Natural killer cell (primary cell): ENCODE results near the gene KIF16B. TPM values are rescaled to one million over a fixed set of nuclear protein-coding genes. Genes with fewer than 3 reads are reported as not detected.

Experiments used
- ATAC-seq, 3 donors: fragments of 150-1000 bp in 2 of 3; fragments of 200-7000 bp in 1 of 3; cut with Tn5 transposase; 1 replicate in 1 of 3; 2 replicates in 2 of 3; pipeline ENCODE4 v1.10.0; 2021; ENCODE audit warnings: mild to moderate bottlenecking in 2 of 3, moderate library complexity in 2 of 3
- DNase-seq, 2 donors: peaks; one replicate each; pipeline versions ENCODE4 v3.0.0 to v3.0.0-alpha.2; 2013 to 2021; ENCODE audit warnings: mixed read lengths in 1 of 2
- H3K27ac ChIP-seq: one replicate; pipeline ENCODE4 v1.5.1; 2013; ENCODE audit warnings: mild to moderate bottlenecking, low read length
- H3K27me3 ChIP-seq: one replicate; pipeline ENCODE4 v1.6.1; 2013; ENCODE audit warnings: low read length; ENCODE audit not compliant: control insufficient read depth, insufficient read depth
- H3K36me3 ChIP-seq: one replicate; pipeline ENCODE4 v1.6.1; 2013; ENCODE audit warnings: low read length; ENCODE audit not compliant: control insufficient read depth, insufficient read depth
- H3K4me1 ChIP-seq: one replicate; pipeline ENCODE4 v1.6.1; 2013; ENCODE audit warnings: low read length; ENCODE audit not compliant: control insufficient read depth, insufficient read depth
- H3K4me3 ChIP-seq: one replicate; pipeline ENCODE4 v1.5.1; 2013; ENCODE audit warnings: low read length
- H3K9me3 ChIP-seq: one replicate; pipeline ENCODE4 v1.6.1; 2013; ENCODE audit warnings: low read length; ENCODE audit not compliant: control insufficient read depth, insufficient read depth
- H3K27ac Mint-ChIP-seq, 2 donors: one replicate each; pipeline ENCODE4 v1.8.0; 2022; ENCODE audit warnings: mild to moderate bottlenecking in 2 of 2, mixed read lengths in 2 of 2, moderate library complexity in 1 of 2
- H3K27me3 Mint-ChIP-seq, 2 donors: one replicate each; pipeline ENCODE4 v1.8.0; 2022; ENCODE audit warnings: low read depth in 2 of 2, mixed read lengths in 2 of 2
- H3K36me3 Mint-ChIP-seq: one replicate; pipeline ENCODE4 v1.8.0; 2022; ENCODE audit warnings: mixed read lengths
- H3K4me1 Mint-ChIP-seq, 2 donors: one replicate each; pipeline ENCODE4 v1.8.0; 2022; ENCODE audit warnings: mixed read lengths in 2 of 2
- H3K4me3 Mint-ChIP-seq: one replicate; pipeline ENCODE4 v1.8.0; 2022; ENCODE audit warnings: mild to moderate bottlenecking, moderate library complexity, mixed read lengths
- H3K9me3 Mint-ChIP-seq, 2 donors: one replicate each; pipeline ENCODE4 v1.8.0; 2022; ENCODE audit warnings: mixed read lengths in 2 of 2
- WGBS: methylation state at CpG from one replicate; pipeline ENCODE4 v1.1.7; 2013; ENCODE audit warnings: missing lambda C conversion rate; ENCODE audit not compliant: insufficient coverage; 5-methylcytosine and 5-hydroxymethylcytosine counted together
- intact Hi-C: fragments of 100-400 bp; cut with micrococcal nuclease; formaldehyde crosslinking; loops from one replicate; pipeline ENCODE4 v1.14.2; 2022
- total RNA-seq, 4 donors: library from RNA; stranded (reverse); fragments of 120-200 nt in 1 of 4; gene quantifications; one replicate each; pipeline versions ENCODE4 v1.2.3 to v1.2.4, GENCODE V29; 2013 to 2022
- TF ChIP-seq, protein P1 (sequence below): fragments of 200-600 bp; IDR thresholded peaks from one replicate; pipeline ENCODE4 v1.8.0; 2022; ENCODE audit warnings: antibody characterized with exemption

The KIF16B gene
- total RNA-seq, 3 donors from 2014 or later (not counting 1 experiment from before 2014, with no cell fraction given): 3.9 to 11.8 (median 9.2) TPM

DNA sequence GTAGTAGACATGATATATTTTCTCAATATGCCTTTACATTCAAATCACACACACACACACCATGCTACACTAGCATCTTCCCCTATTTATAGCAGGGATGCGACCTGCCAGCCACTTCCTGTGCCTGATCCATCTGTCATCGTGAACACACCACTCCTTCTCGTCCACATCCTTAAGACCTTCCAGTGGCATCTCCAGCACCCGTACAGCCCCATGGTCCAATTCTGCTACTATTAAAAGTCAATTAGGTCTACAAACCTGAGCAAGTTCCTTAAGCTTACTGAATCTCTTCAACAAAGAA, 54.5 kb downstream of the KIF16B start:
- Histone ChIP-seq H3K4me1 (no peaks in the 10 kb centered on the region), H3K27me3 (no peaks in the 10 kb centered on the region), H3K9me3 (no peaks in the 10 kb centered on the region), H3K36me3 (no peaks in the 10 kb centered on the region), H3K27ac (no peak overlapping the region), H3K4me3 (no peak overlapping the region)
- no peaks in the 10 kb centered on the region for H3K9me3 Mint-ChIP-seq
- H3K27ac Mint-ChIP-seq: no peak overlapping the region
- no peak overlapping the region for H3K4me3 Mint-ChIP-seq
- 40% methylated on average over 4 of the region's 4 CpGs for WGBS
- no peaks in the 10 kb centered on the region for H3K27me3 Mint-ChIP-seq
- no peaks in the 10 kb centered on the region for H3K36me3 Mint-ChIP-seq
- TF ChIP-seq, protein P1, sequence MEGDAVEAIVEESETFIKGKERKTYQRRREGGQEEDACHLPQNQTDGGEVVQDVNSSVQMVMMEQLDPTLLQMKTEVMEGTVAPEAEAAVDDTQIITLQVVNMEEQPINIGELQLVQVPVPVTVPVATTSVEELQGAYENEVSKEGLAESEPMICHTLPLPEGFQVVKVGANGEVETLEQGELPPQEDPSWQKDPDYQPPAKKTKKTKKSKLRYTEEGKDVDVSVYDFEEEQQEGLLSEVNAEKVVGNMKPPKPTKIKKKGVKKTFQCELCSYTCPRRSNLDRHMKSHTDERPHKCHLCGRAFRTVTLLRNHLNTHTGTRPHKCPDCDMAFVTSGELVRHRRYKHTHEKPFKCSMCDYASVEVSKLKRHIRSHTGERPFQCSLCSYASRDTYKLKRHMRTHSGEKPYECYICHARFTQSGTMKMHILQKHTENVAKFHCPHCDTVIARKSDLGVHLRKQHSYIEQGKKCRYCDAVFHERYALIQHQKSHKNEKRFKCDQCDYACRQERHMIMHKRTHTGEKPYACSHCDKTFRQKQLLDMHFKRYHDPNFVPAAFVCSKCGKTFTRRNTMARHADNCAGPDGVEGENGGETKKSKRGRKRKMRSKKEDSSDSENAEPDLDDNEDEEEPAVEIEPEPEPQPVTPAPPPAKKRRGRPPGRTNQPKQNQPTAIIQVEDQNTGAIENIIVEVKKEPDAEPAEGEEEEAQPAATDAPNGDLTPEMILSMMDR: no peak
- DNase-seq: no peak
- no peak for ATAC-seq
- intact Hi-C loops: loop anchor here (5.0 kb wide), 1 partner anchor 244 kb away; no protein-coding TSS in a partner anchor
- peaks cover 0 to 9% of the 10 kb centered on the region in 2 donors for H3K4me1 Mint-ChIP-seq

DNA sequence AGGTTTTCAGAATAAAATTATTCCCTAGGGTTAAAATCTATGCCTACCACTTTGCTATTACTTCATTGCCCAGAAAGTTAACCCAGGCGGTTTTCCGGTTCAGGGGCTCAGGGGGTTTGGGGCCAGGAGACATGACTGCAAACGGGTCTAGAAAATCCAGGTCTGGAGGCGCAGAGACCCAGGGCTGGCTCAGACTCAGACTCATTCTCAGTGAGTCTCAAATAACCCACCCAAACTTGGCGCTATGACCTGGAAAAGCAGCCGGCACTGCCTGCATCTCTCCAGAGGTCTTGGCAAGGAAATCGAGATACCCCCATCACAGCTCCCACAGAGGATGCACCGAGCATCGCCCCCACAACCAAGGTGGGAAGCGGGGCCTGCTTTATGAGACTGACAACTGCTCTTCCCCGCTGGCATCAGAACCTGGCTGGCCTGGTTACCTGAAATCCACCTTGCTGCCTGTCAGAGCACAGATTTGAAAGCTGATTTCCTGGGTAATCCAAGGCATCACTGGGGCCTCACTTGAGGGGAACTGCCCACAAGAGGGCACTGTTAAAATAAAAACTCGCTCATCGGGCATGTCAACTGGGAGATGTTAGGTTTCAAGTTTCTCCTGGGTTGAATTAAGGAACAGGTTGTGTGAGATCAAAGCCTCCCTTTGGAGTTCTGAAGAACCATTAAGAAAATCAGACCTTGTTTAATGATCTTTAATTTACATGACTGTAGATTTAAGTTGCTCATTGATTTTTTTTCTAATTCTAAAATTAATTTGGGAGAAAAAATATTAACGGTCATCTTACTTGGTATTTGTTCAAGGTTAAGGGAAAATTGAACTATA, 55.1 kb downstream of the KIF16B start:
- WGBS: 94% methylated on average over 13 of the region's 14 CpGs

DNA sequence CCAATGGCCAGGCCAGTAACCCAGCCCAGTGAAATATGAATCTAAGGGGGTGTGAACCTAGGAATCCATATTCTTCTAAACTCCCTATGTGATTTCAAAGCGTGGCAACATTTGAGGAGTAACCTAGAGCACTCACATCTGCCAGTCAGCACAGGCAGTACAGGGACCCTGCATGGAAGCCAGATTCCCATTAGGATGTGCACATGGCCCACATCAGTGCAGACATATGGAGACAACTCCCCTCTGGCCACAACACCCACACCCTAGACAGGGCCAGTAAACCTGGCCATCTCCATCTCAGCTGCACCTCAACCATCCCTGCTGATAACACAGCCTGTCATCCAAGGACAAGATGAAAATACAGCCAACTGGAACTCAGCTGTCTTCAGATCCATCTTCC, 56.5 kb downstream of the KIF16B start:
- Histone ChIP-seq H3K36me3 (no peaks in the 10 kb centered on the region), H3K4me1 (no peaks in the 10 kb centered on the region), H3K27ac (no peak overlapping the region), H3K9me3 (no peaks in the 10 kb centered on the region), H3K27me3 (no peaks in the 10 kb centered on the region), H3K4me3 (no peak overlapping the region)
- 83% methylated on average over 1 of the region's 1 CpG for WGBS
- Mint-ChIP-seq H3K27me3 (no peaks in the 10 kb centered on the region), H3K9me3 (no peaks in the 10 kb centered on the region), H3K27ac (no peak overlapping the region), H3K4me1 (peaks cover 0 to 9% of the 10 kb centered on the region in 2 donors), H3K36me3 (no peaks in the 10 kb centered on the region), H3K4me3 (no peak overlapping the region)
- ATAC-seq (no peak), DNase-seq (no peak)
- intact Hi-C loops: loop anchor here (5.0 kb wide), 1 partner anchor 246 kb away; no protein-coding TSS in a partner anchor
- TF ChIP-seq, protein P1: no peak

More for the DNA sequence above, 55.1 kb downstream of the KIF16B start:
- Mint-ChIP-seq H3K9me3 (no peaks in the 10 kb centered on the region), H3K4me3 (no peak overlapping the region), H3K36me3 (no peaks in the 10 kb centered on the region), H3K27me3 (no peaks in the 10 kb centered on the region), H3K27ac (no peak overlapping the region), H3K4me1 (peaks cover 0 to 9% of the 10 kb centered on the region in 2 donors)
- Histone ChIP-seq H3K27me3 (no peaks in the 10 kb centered on the region), H3K36me3 (no peaks in the 10 kb centered on the region), H3K9me3 (no peaks in the 10 kb centered on the region), H3K4me3 (no peak overlapping the region), H3K27ac (no peak overlapping the region), H3K4me1 (no peaks in the 10 kb centered on the region)
- intact Hi-C loops: loop anchor here (5.0 kb wide), 1 partner anchor 244 kb away; no protein-coding TSS in a partner anchor
- peak in 1 of 2 donors; percentile 35 for DNase-seq
- TF ChIP-seq, protein P1: peak; percentile 16
- ATAC-seq: no peak
